Tibial nerve (tissue), 4 donors: Measurements from ENCODE around the gene LY6G6C. TPM values are rescaled to one million over a fixed set of nuclear protein-coding genes. Genes with fewer than 3 reads are reported as not detected.

Experiments
- DNase-seq, 2 donors: peaks; one replicate each; pipeline ENCODE4 v3.0.0-alpha.2; 2019; ENCODE audit warnings: low spot score in 2 of 2
- H3K27ac ChIP-seq, 4 donors: fragments of 200-600 bp; sonication (generic) in 3 of 4; one replicate each; pipeline ENCODE4 v1.5.1; 2017 to 2019; ENCODE audit warnings: mild to moderate bottlenecking in 1 of 4
- H3K27me3 ChIP-seq, 2 donors: fragments of 200-600 bp; sonication (generic) in 1 of 2; one replicate each; pipeline versions ENCODE4 v1.5.1 to v1.6.0; 2017 to 2019
- H3K36me3 ChIP-seq, 3 donors: fragments of 200-600 bp; sonication (generic); one replicate each; pipeline ENCODE4 v1.5.1; 2018 to 2019
- H3K4me1 ChIP-seq, 4 donors: fragments of 200-600 bp; sonication (generic) in 3 of 4; one replicate each; pipeline ENCODE4 v1.5.1; 2017 to 2019
- H3K4me3 ChIP-seq, 4 donors: fragments of 200-600 bp; sonication (generic) in 3 of 4; one replicate each; pipeline ENCODE4 v1.5.1; 2017 to 2019; ENCODE audit warnings: mild to moderate bottlenecking in 1 of 4, moderate library complexity in 1 of 4
- H3K9me3 ChIP-seq, 4 donors: fragments of 200-600 bp; sonication (generic) in 3 of 4; one replicate each; pipeline ENCODE4 v1.5.1; 2017 to 2019
- CTCF ChIP-seq, 5 experiments: fragments of 200-600 bp in 3 of 5; fragments of 450-650 bp in 2 of 5; sonication (generic) in 3 of 5; IDR thresholded peaks; one replicate each; pipeline ENCODE4 v1.5.1; 2016 to 2019; ENCODE audit warnings: antibody characterized with exemption in 5 of 5, mild to moderate bottlenecking in 3 of 5, moderate library complexity in 2 of 5
- EP300 ChIP-seq, 2 donors: sonication (generic); formaldehyde crosslinking; IDR thresholded peaks; one replicate each; pipeline ENCODE4 v1.6.1; 2017; ENCODE audit warnings: antibody characterized with exemption in 2 of 2, mild to moderate bottlenecking in 1 of 2
- POLR2A ChIP-seq, 2 donors: fragments of 450-650 bp; IDR thresholded peaks; one replicate each; pipeline ENCODE4 v1.6.1; 2017; ENCODE audit warnings: antibody characterized with exemption in 2 of 2, mild to moderate bottlenecking in 2 of 2, moderate library complexity in 2 of 2
- WGBS, 2 donors: methylation state at CpG; one replicate each; pipeline ENCODE4 v1.1.5; 2018; 5-methylcytosine and 5-hydroxymethylcytosine counted together
- total RNA-seq, 4 donors: library from RNA; depleted of rRNA; stranded (reverse); fragments of >200 nt; gene quantifications; one replicate each; pipeline ENCODE4 v1.1.0, GENCODE V29; 2016

LY6G6C gene
- total RNA-seq, 4 donors from 2014 or later = not detected

- no peak overlapping the region for H3K4me3 ChIP-seq
- no peak overlapping the region for H3K27ac ChIP-seq
- WGBS, 2 donors = 73% methylated on average over 3 of the region's 3 CpGs
- peaks cover 0 to 66% (median 33%) of the 10 kb centered on the region in 4 donors for H3K4me1 ChIP-seq
- DNase-seq = no peak
- TF ChIP-seq CTCF (IDR thresholded peaks at IDR 0.05) = no peak
- no peak for TF ChIP-seq EP300 (IDR thresholded peaks at IDR 0.05)
- TF ChIP-seq POLR2A (IDR thresholded peaks at IDR 0.05) = no peak
- H3K9me3 ChIP-seq = no peaks in the 10 kb centered on the region
- no peaks in the 10 kb centered on the region for H3K27me3 ChIP-seq
- H3K36me3 ChIP-seq = peaks cover 0 to 45% (median 4%) of the 10 kb centered on the region in 3 donors
These were observed 10.5 kb upstream of the LY6G6C start for GRCh38 chr6:31732029-31732428.

- 85 to 87% methylated on average over 11 of the region's 11 CpGs for WGBS, 2 donors
- DNase-seq = no peak
These were observed 9.1 kb upstream of the LY6G6C start for GRCh38 chr6:31730631-31731086.

GRCh38 chr6:31729979-31730630 is 8.6 kb upstream of the LY6G6C start:
- Histone ChIP-seq H3K4me1 (peaks cover 0 to 70% (median 27%) of the 10 kb centered on the region in 4 donors), H3K4me3 (peak overlapping the region; percentile 67 to 97 (median 85)), H3K36me3 (peaks cover 0 to 65% (median 4%) of the 10 kb centered on the region in 3 donors), H3K27me3 (no peaks in the 10 kb centered on the region), H3K27ac (peak overlapping the region; percentile 92 to 100 (median 98)), H3K9me3 (no peaks in the 10 kb centered on the region)
- 1 to 2% methylated on average over 29 to 30 of the region's 46 CpGs for WGBS, 2 donors
- TF ChIP-seq CTCF (IDR thresholded peaks at IDR 0.05) = no peak
- peak; percentile 22 to 85 for TF ChIP-seq POLR2A (IDR thresholded peaks at IDR 0.05)
- peak in 1 of 2 donors; percentile 84 for TF ChIP-seq EP300 (IDR thresholded peaks at IDR 0.05)
- DNase-seq = peak; percentile 92 to 93

More at GRCh38 chr6:31730631-31731086, 9.1 kb upstream of the LY6G6C start:
- H3K36me3 ChIP-seq = peaks cover 0 to 59% (median 4%) of the 10 kb centered on the region in 3 donors
- H3K9me3 ChIP-seq = no peaks in the 10 kb centered on the region
- no peaks in the 10 kb centered on the region for H3K27me3 ChIP-seq
- peak overlapping the region in 2 of 4 donors; percentile 92 to 97 for H3K4me3 ChIP-seq
- H3K27ac ChIP-seq = peak overlapping the region; percentile 92 to 100 (median 98)
- TF ChIP-seq CTCF (IDR thresholded peaks at IDR 0.05) (no peak), POLR2A (IDR thresholded peaks at IDR 0.05) (no peak), EP300 (IDR thresholded peaks at IDR 0.05) (no peak)
- H3K4me1 ChIP-seq = peaks cover 0 to 70% (median 27%) of the 10 kb centered on the region in 4 donors

GRCh38 chr6:31729515-31729978 is 8.0 kb upstream of the LY6G6C start:
- peak; percentile 69 to 84 for TF ChIP-seq EP300 (IDR thresholded peaks at IDR 0.05)
- TF ChIP-seq CTCF (IDR thresholded peaks at IDR 0.05) = peak in 2 of 5 experiments; percentile 42 to 85
- peak; percentile 18 to 32 for TF ChIP-seq POLR2A (IDR thresholded peaks at IDR 0.05)
- WGBS, 2 donors = 1% methylated on average over 27 to 28 of the region's 29 CpGs
- DNase-seq = peak; percentile 94 to 96
- Histone ChIP-seq H3K27ac (peak overlapping the region; percentile 92 to 100 (median 98)), H3K36me3 (peaks cover 0 to 66% (median 4%) of the 10 kb centered on the region in 3 donors), H3K4me3 (peak overlapping the region; percentile 67 to 97 (median 85)), H3K4me1 (peaks cover 0 to 66% (median 25%) of the 10 kb centered on the region in 4 donors), H3K27me3 (no peaks in the 10 kb centered on the region), H3K9me3 (no peaks in the 10 kb centered on the region)
